Neural cell (in vitro differentiated cells): ENCODE results near the gene SCUBE2. TPM values are rescaled to one million over a fixed set of nuclear protein-coding genes. Genes with fewer than 3 reads are reported as not detected.

Source experiments
- H2AFZ ChIP-seq: fragments of 200-600, 300-800 bp; sonication (generic), shearing (Covaris generic); 2 replicates; pipeline ENCODE4 v1.6.0; 2014; ENCODE audit warnings: low read depth, mild to moderate bottlenecking, antibody characterized with exemption, low read length, moderate library complexity
- H3F3A ChIP-seq: fragments of 200-600 bp; shearing (Covaris generic); 2 replicates; pipeline ENCODE4 v1.6.1; 2016; ENCODE audit warnings: mild to moderate bottlenecking, moderate library complexity, mixed read lengths, antibody characterized with exemption, low read length; ENCODE audit not compliant: insufficient read depth, poor library complexity, severe bottlenecking
- H3K27ac ChIP-seq: fragments of 200-600, 300-800 bp; sonication (generic), shearing (Covaris generic); 2 replicates; pipeline ENCODE4 v1.5.1; 2014; ENCODE audit warnings: mild to moderate bottlenecking, low read length, moderate library complexity
- H3K27me3 ChIP-seq: fragments of 300-800, 200-600 bp; sonication (generic), shearing (Covaris generic); 2 replicates; pipeline ENCODE4 v1.6.0; 2014; ENCODE audit warnings: mild to moderate bottlenecking, low read depth, low read length, moderate library complexity; ENCODE audit not compliant: insufficient read depth
- H3K36me3 ChIP-seq: fragments of 300-800, 200-600 bp; sonication (generic), shearing (Covaris generic); 2 replicates; pipeline ENCODE4 v1.5.1; 2014; ENCODE audit warnings: mild to moderate bottlenecking, antibody characterized with exemption, low read length, moderate library complexity; ENCODE audit not compliant: insufficient read depth
- H3K4me2 ChIP-seq: fragments of 300-800, 200-600 bp; sonication (generic), shearing (Covaris generic); 2 replicates; pipeline ENCODE4 v1.6.0; 2014; ENCODE audit warnings: mild to moderate bottlenecking, low read length
- H3K4me3 ChIP-seq: fragments of 300-800, 200-600 bp; sonication (generic), shearing (Covaris generic); 2 replicates; pipeline ENCODE4 v1.5.1; 2014; ENCODE audit warnings: mild to moderate bottlenecking, low read length, moderate library complexity
- H3K79me2 ChIP-seq: fragments of 200-600 bp; shearing (Covaris generic); replicated peaks from 2 replicates; pipeline ENCODE4 v1.6.0; 2014; ENCODE audit warnings: mild to moderate bottlenecking, low read length, moderate library complexity; ENCODE audit not compliant: insufficient read depth
- H3K9ac ChIP-seq: fragments of 300-800, 200-600 bp; sonication (generic), shearing (Covaris generic); 2 replicates; pipeline ENCODE4 v1.6.1; 2016; ENCODE audit warnings: mild to moderate bottlenecking, low read length, mixed read lengths
- H3K9me2 ChIP-seq: fragments of 200-600 bp; shearing (Covaris generic); 2 replicates; pipeline ENCODE4 v1.6.1; 2016; ENCODE audit warnings: mild to moderate bottlenecking, low read length, mixed read lengths; ENCODE audit not compliant: insufficient read depth
- H3K9me3 ChIP-seq: fragments of 200-600, 300-800 bp; sonication (generic), shearing (Covaris generic); 2 replicates; pipeline ENCODE4 v1.6.1; 2016; ENCODE audit warnings: mild to moderate bottlenecking, mixed run types, low read length, moderate library complexity, mixed read lengths
- H4K20me1 ChIP-seq: fragments of 200-600 bp; shearing (Covaris generic); 2 replicates; pipeline ENCODE4 v1.6.1; 2016; ENCODE audit warnings: mild to moderate bottlenecking, mixed run types; ENCODE audit not compliant: insufficient read depth
- CTCF ChIP-seq: fragments of 450-650 bp; IDR thresholded peaks from 2 replicates; pipeline ENCODE4 v1.5.1; 2014; ENCODE audit warnings: antibody characterized with exemption, mild to moderate bottlenecking, moderate library complexity; ENCODE audit not compliant: poor library complexity, severe bottlenecking
- EP300 ChIP-seq: fragments of 450-650 bp; conservative IDR thresholded peaks from 2 replicates; pipeline ENCODE4 v1.6.1; 2014; ENCODE audit warnings: antibody characterized with exemption, mild to moderate bottlenecking, moderate library complexity; ENCODE audit not compliant: poor library complexity, severe bottlenecking
- EZH2 ChIP-seq: fragments of 200-600, 300-800 bp; shearing (Covaris generic), sonication (generic); IDR thresholded peaks from 2 replicates; pipeline ENCODE4 v1.6.1; 2014; ENCODE audit warnings: antibody characterized with exemption, low read length, borderline replicate concordance, mild to moderate bottlenecking; ENCODE audit not compliant: insufficient read depth, poor library complexity, severe bottlenecking
- MXI1 ChIP-seq: fragments of 450-650 bp; conservative IDR thresholded peaks from 2 replicates; pipeline ENCODE4 v1.6.1; 2014; ENCODE audit warnings: antibody characterized with exemption, mild to moderate bottlenecking; ENCODE audit not compliant: poor library complexity, severe bottlenecking
- POLR2AphosphoS5 ChIP-seq: IDR thresholded peaks from 2 replicates; pipeline ENCODE4 v1.6.1; 2012
- RAD21 ChIP-seq: fragments of 450-650 bp; conservative IDR thresholded peaks from 2 replicates; pipeline ENCODE4 v1.6.1; 2014; ENCODE audit warnings: antibody characterized with exemption, mild to moderate bottlenecking, moderate library complexity
- REST ChIP-seq: IDR thresholded peaks from 2 replicates; pipeline ENCODE4 v1.6.1; 2012; ENCODE audit warnings: borderline replicate concordance
- SMC3 ChIP-seq: fragments of 450-650 bp; conservative IDR thresholded peaks from 2 replicates; pipeline ENCODE4 v1.6.1; 2014; ENCODE audit warnings: antibody characterized with exemption, mild to moderate bottlenecking, moderate library complexity; ENCODE audit not compliant: poor library complexity
- TAF1 ChIP-seq: IDR thresholded peaks from 2 replicates; pipeline ENCODE4 v1.6.1; 2012; ENCODE audit warnings: low read depth
- polyA plus RNA-seq: library from polyadenylated mRNA; depleted of rRNA; stranded (reverse); fragments of >200 nt; gene quantifications from 2 replicates; pipeline ENCODE4 v1.2.3, GENCODE V29; 2014

SCUBE2 gene
- polyA plus RNA-seq, 1 donor from 2014 or later, result 2.6 TPM

GRCh38 chr11:8997451-8997850 is 93.9 kb downstream of the SCUBE2 start:
- Histone ChIP-seq H3K9me3 (no peaks in the 10 kb centered on the region), H3K4me3 (no peak overlapping the region), H2AFZ (no peak overlapping the region), H3K36me3 (no peaks in the 10 kb centered on the region), H3K4me2 (no peak overlapping the region), H3F3A (no peaks in the 10 kb centered on the region), H4K20me1 (no peaks in the 10 kb centered on the region), H3K79me2 (no peaks in the 10 kb centered on the region), H3K9ac (no peak overlapping the region), H3K27ac (no peak overlapping the region), H3K27me3 (peaks cover 17% of the 10 kb centered on the region), H3K9me2 (no peaks in the 10 kb centered on the region)
- no peak for TF ChIP-seq RAD21
- TF ChIP-seq REST, result no peak
- TF ChIP-seq SMC3, result no peak
- no peak for TF ChIP-seq EP300
- TF ChIP-seq MXI1, result no peak
- no peak for TF ChIP-seq CTCF
- no peak for TF ChIP-seq EZH2
- no peak for TF ChIP-seq TAF1
- TF ChIP-seq POLR2AphosphoS5, result no peak

- H3K36me3 ChIP-seq, result no peaks in the 10 kb centered on the region
- H3K27me3 ChIP-seq, result no peaks in the 10 kb centered on the region
- H3K4me3 ChIP-seq, result no peak overlapping the region
- H2AFZ ChIP-seq, result no peak overlapping the region
- H3K9ac ChIP-seq, result no peak overlapping the region
- TF ChIP-seq TAF1 (no peak), REST (no peak), MXI1 (no peak), RAD21 (no peak), SMC3 (no peak), POLR2AphosphoS5 (no peak), EP300 (no peak), EZH2 (no peak), CTCF (no peak)
- no peak overlapping the region for H3K27ac ChIP-seq
- no peaks in the 10 kb centered on the region for H3K79me2 ChIP-seq
- no peaks in the 10 kb centered on the region for H3K9me2 ChIP-seq
- no peaks in the 10 kb centered on the region for H4K20me1 ChIP-seq
- H3K4me2 ChIP-seq, result no peak overlapping the region
- no peaks in the 10 kb centered on the region for H3K9me3 ChIP-seq
- no peaks in the 10 kb centered on the region for H3F3A ChIP-seq
Observed at GRCh38 chr11:8989453-8989852, 101.9 kb downstream of the SCUBE2 start.
